ENCODE data around the gene PLPPR1.

- TF ChIP-seq CTCF (IDR thresholded peaks at IDR 0.05; ENCODE audit: low read depth, low read length, missing input control) (no peak), NR2F2 (IDR thresholded peaks at IDR 0.05) (no peak), SP1 (IDR thresholded peaks at IDR 0.05) (no peak), YY1 (IDR thresholded peaks at IDR 0.05) (peak; percentile 8), MAX (IDR thresholded peaks at IDR 0.05) (no peak), TAF1 (conservative IDR thresholded peaks at IDR 0.05) (no peak), ATF3 (IDR thresholded peaks at IDR 0.05) (no peak), FOXA1 (IDR thresholded peaks at IDR 0.05) (no peak), RAD21 (IDR thresholded peaks at IDR 0.05) (no peak), EGR1 (IDR thresholded peaks at IDR 0.05; ENCODE audit: low read depth in 2 of 2) (no peak), JUND (IDR thresholded peaks at IDR 0.05) (no peak), GABPA (IDR thresholded peaks at IDR 0.05 in 1 of 2, conservative IDR thresholded peaks at IDR 0.05 in 1 of 2) (no peak), REST (IDR thresholded peaks at IDR 0.05) (no peak)
These were observed 1.3 kb upstream of the PLPPR1 start for GRCh38 chr9:101027236-101027635.
